ENCODE data around the gene ZNF530.

ZNF530 gene

DNA sequence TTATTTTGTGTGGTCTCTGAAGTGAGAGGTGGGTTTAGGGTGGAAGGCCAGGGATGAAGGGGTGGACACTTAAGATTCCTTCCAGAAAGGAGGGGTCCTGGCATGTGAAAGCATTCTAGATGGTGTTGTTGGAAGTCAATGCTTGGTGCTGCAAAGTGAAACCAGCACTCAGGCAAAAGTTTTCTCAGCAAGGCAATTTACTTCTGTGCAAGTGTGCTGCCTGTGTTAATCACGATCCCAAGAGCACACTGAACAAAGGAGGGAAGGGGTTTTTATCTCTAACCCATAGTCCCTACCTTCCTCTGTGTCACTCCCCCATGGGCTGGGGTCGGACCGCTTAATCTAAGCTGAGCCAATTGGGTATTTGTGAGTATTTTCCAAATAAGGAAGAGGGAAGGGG lies 15.7 kb downstream of the ZNF530 start:
- DNase-seq, result no peak

DNA sequence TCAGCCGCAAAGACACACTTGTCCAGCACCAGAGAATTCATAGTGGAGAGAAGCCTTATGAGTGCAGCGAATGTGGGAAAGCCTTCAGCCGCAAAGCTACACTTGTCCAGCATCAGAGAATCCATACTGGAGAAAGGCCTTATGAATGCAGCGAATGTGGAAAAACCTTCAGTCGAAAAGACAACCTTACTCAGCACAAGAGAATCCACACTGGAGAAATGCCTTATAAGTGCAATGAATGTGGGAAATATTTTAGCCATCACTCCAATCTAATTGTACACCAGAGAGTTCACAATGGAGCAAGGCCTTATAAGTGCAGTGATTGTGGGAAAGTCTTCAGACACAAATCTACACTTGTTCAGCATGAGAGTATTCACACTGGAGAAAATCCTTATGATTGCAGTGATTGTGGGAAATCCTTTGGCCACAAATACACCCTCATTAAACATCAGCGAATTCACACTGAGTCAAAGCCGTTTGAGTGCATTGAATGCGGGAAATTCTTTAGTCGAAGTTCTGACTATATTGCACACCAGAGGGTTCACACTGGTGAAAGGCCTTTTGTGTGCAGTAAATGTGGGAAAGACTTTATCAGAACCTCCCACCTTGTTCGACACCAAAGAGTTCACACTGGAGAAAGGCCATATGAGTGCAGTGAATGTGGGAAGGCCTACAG lies 21.1 kb downstream of the ZNF530 start:
- DNase-seq, result no peak

- no peak for DNase-seq
Observed at GRCh38 chr19:57623091-57623490, 23.4 kb downstream of the ZNF530 start.

GRCh38 chr19:57632987-57633831 lies 33.5 kb downstream of the ZNF530 start, which contains the start of gene ZNF211:
Gene ZNF211 (plus strand): TSS chr19:57633168. CDS start chr19:57633347, 179 bp downstream.
- DNase-seq, result peak; percentile 83

- no peak for DNase-seq
Observed at GRCh38 chr19:57633832-57634131, 34.1 kb downstream of the ZNF530 start.

DNA sequence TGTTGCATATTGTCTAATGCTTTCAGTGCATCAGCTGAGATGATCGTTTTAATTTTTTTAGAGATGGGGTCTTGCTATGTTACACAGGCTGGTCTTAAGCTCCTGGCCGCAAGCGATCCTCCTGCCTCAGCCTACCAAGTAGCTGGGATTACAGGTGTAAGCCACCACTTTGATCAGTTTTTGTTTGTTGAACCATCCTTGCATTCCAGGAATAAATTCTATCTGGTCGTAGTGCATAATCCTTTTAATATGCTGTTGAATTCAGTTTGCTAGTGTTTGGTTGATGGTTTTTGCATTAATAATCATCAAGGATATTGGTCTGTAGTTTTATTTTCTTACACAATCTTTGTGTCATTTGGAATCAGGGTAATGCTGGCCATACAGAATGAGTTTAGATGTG lies 37.7 kb downstream of the ZNF530 start:
- DNase-seq, result no peak

DNA sequence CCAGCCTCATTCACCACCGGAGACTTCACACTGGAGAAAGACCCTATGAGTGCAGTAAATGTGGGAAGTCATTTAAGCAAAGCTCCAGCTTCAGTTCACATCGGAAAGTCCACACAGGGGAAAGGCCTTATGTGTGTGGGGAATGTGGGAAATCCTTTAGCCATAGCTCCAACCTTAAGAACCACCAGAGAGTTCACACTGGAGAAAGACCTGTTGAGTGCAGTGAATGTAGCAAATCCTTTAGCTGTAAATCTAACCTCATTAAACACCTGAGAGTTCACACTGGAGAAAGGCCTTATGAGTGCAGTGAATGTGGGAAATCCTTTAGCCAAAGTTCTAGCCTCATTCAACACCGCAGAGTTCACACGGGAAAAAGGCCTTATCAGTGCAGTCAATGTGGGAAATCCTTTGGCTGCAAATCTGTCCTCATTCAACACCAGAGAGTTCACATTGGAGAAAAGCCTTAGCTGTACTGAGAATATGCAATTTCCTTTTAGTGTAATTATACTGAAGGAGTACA lies 42.1 kb downstream of the ZNF530 start:
- no peak for DNase-seq

DNA sequence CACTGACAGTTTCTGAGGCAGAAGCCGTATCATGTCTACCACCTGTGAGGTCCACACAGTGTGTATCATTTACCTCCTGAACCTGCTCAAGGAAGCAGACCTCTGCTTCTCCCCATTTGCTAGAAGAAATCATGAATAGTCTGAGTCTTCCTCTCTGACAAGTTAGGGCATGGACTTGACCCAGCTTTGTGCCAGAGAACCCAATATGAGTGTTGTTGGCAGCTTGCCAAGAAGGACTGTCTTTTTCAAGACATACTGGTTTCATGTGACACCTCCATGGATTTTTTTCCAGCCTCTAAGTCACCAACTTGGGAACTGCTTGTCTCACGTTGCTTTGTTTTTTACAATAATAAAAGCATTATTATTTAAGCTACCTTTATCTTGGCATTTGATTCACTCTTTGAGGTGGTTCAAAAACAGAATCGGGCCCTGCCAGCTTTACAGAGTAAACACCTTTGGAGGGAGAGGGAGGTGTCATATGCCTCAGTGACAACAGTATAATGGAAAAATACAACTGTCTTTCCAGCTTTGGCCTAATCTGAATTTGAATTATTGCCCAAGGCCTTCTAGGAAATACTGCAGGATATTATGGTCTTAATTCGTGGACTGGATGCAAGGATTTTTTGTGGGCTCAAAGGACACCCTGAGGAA lies 42.8 kb downstream of the ZNF530 start:
- DNase-seq, result no peak

GRCh38 chr19:57643734-57644133 lies 44.0 kb downstream of the ZNF530 start:
- DNase-seq, result no peak

- no peak for DNase-seq
Observed at GRCh38 chr19:57648331-57649003, 48.8 kb downstream of the ZNF530 start.

GRCh38 chr19:57651654-57651996 lies 51.9 kb downstream of the ZNF530 start:
- DNase-seq, result no peak

DNA sequence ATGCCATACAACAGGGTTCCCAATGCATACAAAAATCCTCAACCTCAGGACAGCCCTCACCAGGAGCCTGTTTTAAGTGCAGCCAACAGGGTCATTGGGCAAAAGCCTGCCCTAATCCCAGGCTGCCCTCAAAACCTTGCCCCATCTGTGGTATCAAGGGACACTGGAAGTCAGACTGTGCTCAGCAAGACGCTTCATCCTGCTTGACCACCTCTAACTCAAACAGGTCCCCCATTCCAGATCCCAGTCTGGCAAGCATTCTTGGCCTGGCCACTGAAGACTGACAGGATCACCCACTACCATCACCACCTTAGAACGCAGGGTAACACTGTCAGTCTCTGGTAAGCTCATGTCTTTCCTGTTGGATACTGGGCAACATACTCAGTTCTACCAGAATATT lies 54.0 kb downstream of the ZNF530 start:
- DNase-seq, result no peak

DNA sequence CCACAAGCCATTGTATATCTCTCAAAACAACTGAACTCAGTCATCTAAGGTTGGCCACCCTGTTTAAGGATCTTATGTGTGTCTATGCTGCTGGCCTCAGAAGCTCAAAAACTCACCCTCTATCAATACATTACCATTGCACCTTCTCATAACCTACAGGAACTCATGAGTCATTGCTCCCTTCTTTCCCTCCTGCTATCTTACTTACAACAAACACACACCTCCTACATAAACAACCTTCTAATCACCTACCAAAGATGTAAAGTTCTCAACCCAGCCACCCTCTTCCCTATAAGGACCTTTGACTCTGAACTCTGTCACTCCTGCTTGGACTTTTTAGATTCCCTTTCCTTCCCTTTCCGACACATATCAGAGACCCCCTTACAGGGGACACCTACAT lies 55.8 kb downstream of the ZNF530 start:
- no peak for DNase-seq

- no peak for DNase-seq
Observed at GRCh38 chr19:57656346-57656745, 56.7 kb downstream of the ZNF530 start.
